ENCODE data around the gene KCNE4. TPM values are rescaled to one million over a fixed set of nuclear protein-coding genes. Genes with fewer than 3 reads are reported as not detected.

KCNE4 gene
- total and polyA plus RNA-seq, 12 donors, result 0.97 to 5.7 (median 2.6) TPM

DNA sequence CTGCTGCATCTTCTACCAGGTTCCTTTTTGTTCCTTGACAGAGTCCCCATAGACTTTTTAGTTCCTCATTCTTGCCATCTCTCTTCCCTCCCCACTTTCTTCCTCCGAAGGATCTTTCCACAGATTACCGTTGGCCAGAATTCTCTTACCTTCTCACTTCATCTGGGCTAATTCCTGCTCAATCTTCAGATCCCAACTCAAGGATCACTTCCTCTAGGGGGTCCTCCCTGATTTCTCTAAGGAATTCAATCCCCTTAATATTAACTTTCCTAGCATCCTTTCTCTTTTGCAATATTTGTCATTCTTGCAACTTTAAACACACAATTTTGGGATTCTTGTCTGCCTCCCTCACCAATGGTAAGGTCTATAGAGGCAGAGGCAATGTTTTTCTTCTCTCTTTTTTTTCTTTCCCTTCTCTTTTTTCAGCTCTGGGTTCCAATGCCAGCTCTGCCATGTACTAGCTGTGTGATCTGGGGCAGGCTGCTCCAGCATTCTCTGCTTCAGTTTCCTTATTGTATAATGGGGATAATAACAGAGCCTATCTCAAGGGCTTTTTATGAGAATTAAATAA is 5.4 kb upstream of the KCNE4 start:
- intact Hi-C loops (cut with DNase I), result no loop called here

DNA sequence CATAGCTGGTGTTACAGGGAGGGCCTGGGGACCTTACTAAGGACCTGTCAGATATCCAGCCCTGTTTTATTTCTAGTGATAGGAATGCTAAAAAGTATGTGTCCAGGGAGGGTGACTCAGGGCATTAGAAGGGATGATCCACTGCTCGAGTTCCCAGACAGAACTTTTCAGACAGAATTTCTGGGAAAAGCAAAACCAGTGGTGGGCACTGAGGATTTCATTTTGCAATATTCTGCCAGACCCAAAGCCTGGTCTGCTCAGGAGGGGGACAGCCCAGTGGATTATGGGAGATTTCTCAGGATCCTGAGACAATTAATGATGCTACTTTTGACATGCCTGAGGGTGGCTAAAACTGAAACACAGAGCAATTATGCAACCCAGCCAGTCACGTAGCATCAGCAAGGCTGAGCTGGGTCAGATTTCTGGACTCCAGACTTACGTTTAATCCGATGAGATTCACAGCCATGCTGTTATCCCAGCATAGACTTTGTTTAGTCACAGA is 4.7 kb upstream of the KCNE4 start:
- no peak overlapping the region for H3K4me3 ChIP-seq
- H3K27me3 ChIP-seq, result no peaks in the 10 kb centered on the region
- peak overlapping the region in 2 of 5 donors; percentile 59 to 67 for H3K27ac ChIP-seq
- TF ChIP-seq, protein P1, sequence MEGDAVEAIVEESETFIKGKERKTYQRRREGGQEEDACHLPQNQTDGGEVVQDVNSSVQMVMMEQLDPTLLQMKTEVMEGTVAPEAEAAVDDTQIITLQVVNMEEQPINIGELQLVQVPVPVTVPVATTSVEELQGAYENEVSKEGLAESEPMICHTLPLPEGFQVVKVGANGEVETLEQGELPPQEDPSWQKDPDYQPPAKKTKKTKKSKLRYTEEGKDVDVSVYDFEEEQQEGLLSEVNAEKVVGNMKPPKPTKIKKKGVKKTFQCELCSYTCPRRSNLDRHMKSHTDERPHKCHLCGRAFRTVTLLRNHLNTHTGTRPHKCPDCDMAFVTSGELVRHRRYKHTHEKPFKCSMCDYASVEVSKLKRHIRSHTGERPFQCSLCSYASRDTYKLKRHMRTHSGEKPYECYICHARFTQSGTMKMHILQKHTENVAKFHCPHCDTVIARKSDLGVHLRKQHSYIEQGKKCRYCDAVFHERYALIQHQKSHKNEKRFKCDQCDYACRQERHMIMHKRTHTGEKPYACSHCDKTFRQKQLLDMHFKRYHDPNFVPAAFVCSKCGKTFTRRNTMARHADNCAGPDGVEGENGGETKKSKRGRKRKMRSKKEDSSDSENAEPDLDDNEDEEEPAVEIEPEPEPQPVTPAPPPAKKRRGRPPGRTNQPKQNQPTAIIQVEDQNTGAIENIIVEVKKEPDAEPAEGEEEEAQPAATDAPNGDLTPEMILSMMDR (IDR thresholded peaks at IDR 0.05), result no peak
- TF ChIP-seq POLR2A (IDR thresholded peaks at IDR 0.05), result no peak
- WGBS, 4 donors, result 52 to 65% (median 54%) methylated on average over 3 to 4 of the region's 4 CpGs
- peaks cover 0 to 13% of the 10 kb centered on the region in 2 donors for H3K4me1 ChIP-seq (replicated peaks in 1 of 2)
- H3K9me3 ChIP-seq (replicated peaks in 1 of 3), result no peaks in the 10 kb centered on the region
- DNase-seq, result peak in 1 of 7 donors; percentile 22
- intact Hi-C loops (cut with DNase I), result no loop called here
- H3K36me3 ChIP-seq (replicated peaks in 1 of 2), result no peaks in the 10 kb centered on the region

More for the DNA sequence above, 5.4 kb upstream of the KCNE4 start:
- Histone ChIP-seq H3K9me3 (replicated peaks in 1 of 3) (no peaks in the 10 kb centered on the region), H3K36me3 (replicated peaks in 1 of 2) (no peaks in the 10 kb centered on the region), H3K4me1 (replicated peaks in 1 of 2) (peaks cover 0 to 12% of the 10 kb centered on the region in 2 donors), H3K27ac (peak overlapping the region in 1 of 5 donors; percentile 59), H3K27me3 (no peaks in the 10 kb centered on the region), H3K4me3 (no peak overlapping the region)
- TF ChIP-seq POLR2A (IDR thresholded peaks at IDR 0.05), result no peak
- TF ChIP-seq, protein P1 (IDR thresholded peaks at IDR 0.05), result no peak
- DNase-seq, result no peak
- WGBS, 4 donors, result 73 to 83% (median 79%) methylated on average over 2 of the region's 2 CpGs

DNA sequence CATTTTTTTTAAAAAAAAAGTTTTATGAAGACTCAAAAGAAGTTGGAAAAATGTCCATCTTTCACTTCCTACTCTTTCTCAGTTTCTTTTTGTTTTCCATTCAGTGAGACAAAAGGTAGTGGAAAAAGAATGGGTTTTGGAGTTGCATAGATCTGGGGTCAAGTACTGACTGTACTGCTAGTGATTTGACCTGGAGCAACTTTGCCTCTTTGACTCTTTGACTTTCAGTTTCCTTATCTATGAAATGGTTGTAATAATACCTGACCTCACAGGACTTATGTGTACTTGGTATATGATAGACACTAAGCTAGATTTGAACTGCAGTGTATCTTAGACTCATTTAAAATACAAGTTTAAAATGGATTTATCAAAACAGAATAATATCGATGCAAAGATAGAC is 3.5 kb upstream of the KCNE4 start:
- Histone ChIP-seq H3K4me3 (no peak overlapping the region), H3K27me3 (no peaks in the 10 kb centered on the region), H3K27ac (no peak overlapping the region), H3K36me3 (replicated peaks in 1 of 2) (no peaks in the 10 kb centered on the region), H3K4me1 (replicated peaks in 1 of 2) (peaks cover 0 to 10% of the 10 kb centered on the region in 2 donors), H3K9me3 (replicated peaks in 1 of 3) (no peaks in the 10 kb centered on the region)
- TF ChIP-seq, protein P1 (IDR thresholded peaks at IDR 0.05), result no peak
- no peak for TF ChIP-seq POLR2A (IDR thresholded peaks at IDR 0.05)
- DNase-seq, result no peak
- intact Hi-C loops (cut with DNase I), result no loop called here
- 67 to 81% (median 76%) methylated on average over 1 of the region's 1 CpG for WGBS, 4 donors

DNA sequence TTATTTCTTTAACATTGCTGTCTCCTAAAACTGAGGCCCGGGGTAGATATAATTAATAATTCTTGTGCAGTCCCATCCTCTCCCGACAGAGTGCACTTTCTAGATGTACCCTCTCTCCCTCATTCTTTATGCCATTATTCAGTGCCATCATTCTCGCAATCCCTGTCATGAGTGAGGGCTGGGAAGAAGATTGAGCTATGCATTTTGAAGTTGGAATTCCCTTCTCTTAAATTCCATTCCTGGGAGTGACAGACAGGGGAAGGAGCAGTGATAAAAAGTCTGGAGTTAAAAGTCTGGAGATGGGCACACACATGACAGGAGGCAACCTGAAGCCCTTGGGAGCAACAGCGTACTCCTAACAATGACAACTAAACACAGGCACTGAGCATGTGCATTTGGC is 2.6 kb upstream of the KCNE4 start:
- H3K4me3 ChIP-seq, result no peak overlapping the region
- no peaks in the 10 kb centered on the region for H3K27me3 ChIP-seq
- intact Hi-C loops (cut with DNase I), result no loop called here
- H3K9me3 ChIP-seq (replicated peaks in 1 of 3), result no peaks in the 10 kb centered on the region
- no peak overlapping the region for H3K27ac ChIP-seq
- TF ChIP-seq POLR2A (IDR thresholded peaks at IDR 0.05), result no peak
- TF ChIP-seq, protein P1 (IDR thresholded peaks at IDR 0.05), result no peak
- H3K36me3 ChIP-seq (replicated peaks in 1 of 2), result no peaks in the 10 kb centered on the region
- WGBS, 4 donors, result 83 to 91% (median 87%) methylated on average over 4 of the region's 4 CpGs
- DNase-seq, result no peak
- peaks cover 0 to 10% of the 10 kb centered on the region in 2 donors for H3K4me1 ChIP-seq (replicated peaks in 1 of 2)
